Left ventricle myocardium inferior (tissue), 1 donor: Measurements from ENCODE around the gene PLPP2. TPM values are rescaled to one million over a fixed set of nuclear protein-coding genes. Genes with fewer than 3 reads are reported as not detected.
"Not testable (repeated sequence)": the region's sequence is repeated elsewhere in the genome, so short reads cannot be mapped to it uniquely, and the experiment has no call there.

Experiments used
- DNase-seq: peaks from one replicate; pipeline ENCODE4 v3.0.0-alpha.2; 2020
- H3K27ac ChIP-seq: fragments of 200-600 bp; replicated peaks from 2 replicates; pipeline ENCODE4 v1.8.0; 2021
- H3K27me3 ChIP-seq: fragments of 200-600 bp; 2 replicates; pipeline ENCODE4 v1.8.0; 2021; ENCODE audit warnings: low read depth
- H3K36me3 ChIP-seq: fragments of 200-600 bp; 2 replicates; pipeline ENCODE4 v1.8.0; 2021
- H3K4me1 ChIP-seq: fragments of 200-600 bp; 2 replicates; pipeline ENCODE4 v1.8.0; 2021
- H3K4me3 ChIP-seq: fragments of 200-600 bp; 2 replicates; pipeline ENCODE4 v1.8.0; 2021; ENCODE audit warnings: mild to moderate bottlenecking, moderate library complexity
- H3K9me3 ChIP-seq: fragments of 200-600 bp; replicated peaks from 2 replicates; pipeline ENCODE4 v1.8.0; 2021
- intact Hi-C: fragments of 100-400 bp; cut with micrococcal nuclease; formaldehyde crosslinking; loops from one replicate; pipeline ENCODE4 v1.11.0; 2022
- total RNA-seq: library from RNA; stranded (reverse); fragmentation: NEBNext Ultra II Directional; extraction: Animal tissue kit (Norgen Biotek cat#: 25700); gene quantifications from one replicate; pipeline ENCODE4 v1.2.1, GENCODE V29; 2021
- TF ChIP-seq, protein P1 (sequence below): fragments of 200-600 bp; IDR thresholded peaks from 2 replicates; pipeline ENCODE4 v1.8.0; 2021; ENCODE audit warnings: antibody characterized with exemption, mild to moderate bottlenecking, borderline replicate concordance
- donor health status: DM: no; HTN: yes; CAD: no; lungs with severe emphysema.

The PLPP2 gene
- total RNA-seq, 1 donor from 2014 or later: not detected

DNA sequence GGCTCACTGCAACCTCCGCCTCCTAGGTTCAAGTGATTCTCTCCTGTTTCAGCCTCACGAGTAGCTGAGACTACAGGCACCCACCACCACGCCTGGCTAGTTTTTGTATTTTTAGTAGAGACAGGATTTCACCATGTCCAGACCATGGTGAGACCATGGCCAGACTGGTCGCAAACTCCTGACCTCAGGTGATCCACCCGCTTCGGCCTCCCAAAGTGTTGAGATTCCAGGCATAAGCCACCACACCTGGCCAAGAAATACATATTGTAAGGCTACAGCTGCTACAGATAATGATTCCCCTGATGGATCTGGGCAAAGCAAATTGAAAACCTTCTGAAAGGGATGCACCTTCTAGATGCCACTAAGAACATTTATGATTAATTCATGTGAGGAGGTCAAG lies 17.8 kb downstream of the PLPP2 start:
- Histone ChIP-seq H3K9me3 (no peaks in the 10 kb centered on the region), H3K27me3 (peaks cover 59% of the 10 kb centered on the region), H3K27ac (no peak overlapping the region), H3K36me3 (no peaks in the 10 kb centered on the region), H3K4me1 (no peaks in the 10 kb centered on the region), H3K4me3 (no peak overlapping the region)
- no peak for DNase-seq
- intact Hi-C loops: no loop called here
- TF ChIP-seq, protein P1, sequence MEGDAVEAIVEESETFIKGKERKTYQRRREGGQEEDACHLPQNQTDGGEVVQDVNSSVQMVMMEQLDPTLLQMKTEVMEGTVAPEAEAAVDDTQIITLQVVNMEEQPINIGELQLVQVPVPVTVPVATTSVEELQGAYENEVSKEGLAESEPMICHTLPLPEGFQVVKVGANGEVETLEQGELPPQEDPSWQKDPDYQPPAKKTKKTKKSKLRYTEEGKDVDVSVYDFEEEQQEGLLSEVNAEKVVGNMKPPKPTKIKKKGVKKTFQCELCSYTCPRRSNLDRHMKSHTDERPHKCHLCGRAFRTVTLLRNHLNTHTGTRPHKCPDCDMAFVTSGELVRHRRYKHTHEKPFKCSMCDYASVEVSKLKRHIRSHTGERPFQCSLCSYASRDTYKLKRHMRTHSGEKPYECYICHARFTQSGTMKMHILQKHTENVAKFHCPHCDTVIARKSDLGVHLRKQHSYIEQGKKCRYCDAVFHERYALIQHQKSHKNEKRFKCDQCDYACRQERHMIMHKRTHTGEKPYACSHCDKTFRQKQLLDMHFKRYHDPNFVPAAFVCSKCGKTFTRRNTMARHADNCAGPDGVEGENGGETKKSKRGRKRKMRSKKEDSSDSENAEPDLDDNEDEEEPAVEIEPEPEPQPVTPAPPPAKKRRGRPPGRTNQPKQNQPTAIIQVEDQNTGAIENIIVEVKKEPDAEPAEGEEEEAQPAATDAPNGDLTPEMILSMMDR: no peak

DNA sequence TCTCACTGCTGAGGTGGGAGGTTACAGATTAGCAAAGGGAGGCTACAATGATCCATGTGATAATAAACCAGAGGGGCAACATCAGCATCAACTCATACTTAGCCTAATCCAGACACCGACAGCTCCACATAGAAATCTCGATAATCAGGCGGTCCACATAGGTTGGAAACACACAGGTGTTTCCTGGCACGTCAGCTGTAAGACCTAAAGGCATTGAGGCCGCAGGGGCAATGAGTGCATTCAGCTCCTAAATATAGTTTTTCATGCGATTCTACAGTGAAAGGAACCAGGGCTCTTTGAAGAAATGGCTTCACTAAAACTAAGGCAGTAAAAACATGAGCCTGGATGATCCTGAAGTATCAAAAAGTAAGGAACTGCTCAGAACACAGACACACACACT lies 19.3 kb downstream of the PLPP2 start:
- H3K36me3 ChIP-seq: no peaks in the 10 kb centered on the region
- no peak for DNase-seq
- TF ChIP-seq, protein P1: no peak
- H3K27me3 ChIP-seq: peaks cover 59% of the 10 kb centered on the region
- H3K27ac ChIP-seq: no peak overlapping the region
- no peaks in the 10 kb centered on the region for H3K9me3 ChIP-seq
- H3K4me3 ChIP-seq: no peak overlapping the region
- H3K4me1 ChIP-seq: peaks cover 8% of the 10 kb centered on the region
- intact Hi-C loops: no loop called here

DNA sequence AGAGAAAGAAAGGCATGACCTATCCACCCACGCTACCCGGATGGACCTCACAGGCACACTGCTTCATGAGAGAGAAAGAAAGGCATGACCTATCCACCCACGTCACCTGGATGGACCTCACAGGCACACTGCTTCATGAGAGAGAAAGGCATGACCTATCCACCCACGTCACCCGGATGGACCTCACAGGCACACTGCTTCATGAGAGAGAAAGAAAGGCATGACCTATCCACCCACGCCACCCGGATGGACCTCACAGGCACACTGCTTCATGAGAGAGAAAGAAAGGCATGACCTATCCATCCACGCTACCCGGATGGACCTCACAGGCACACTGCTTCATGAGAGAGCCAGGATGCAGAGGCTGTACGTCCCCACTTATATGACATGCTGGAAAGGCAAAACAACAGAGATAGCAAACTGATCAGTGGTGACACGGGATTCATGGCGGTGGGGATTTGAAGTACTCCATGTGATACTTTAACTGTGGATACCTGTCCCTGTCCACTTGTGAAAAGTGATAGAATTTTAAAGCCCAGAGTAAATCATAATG lies 20.4 kb downstream of the PLPP2 start:
- intact Hi-C loops, DNase-seq: not testable (repeated sequence)

DNA sequence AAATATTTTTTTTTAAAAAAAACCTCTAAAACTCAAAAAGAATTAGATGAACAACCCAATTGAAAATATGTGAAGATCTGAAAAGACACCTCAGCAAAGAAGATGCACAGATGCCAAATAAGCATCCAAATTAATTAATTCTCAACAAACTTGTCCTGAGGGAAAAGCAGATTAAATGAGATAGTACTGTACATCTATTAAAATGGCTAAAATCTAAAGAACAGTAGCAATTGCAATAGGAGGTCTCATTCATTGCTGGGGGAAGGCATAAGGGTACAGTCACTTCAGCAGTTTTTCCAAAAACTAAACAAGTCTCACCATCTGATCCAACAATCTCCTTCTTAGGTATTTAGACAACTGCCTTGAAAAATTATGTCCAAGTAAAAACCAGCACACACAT lies 22.0 kb downstream of the PLPP2 start:
- intact Hi-C loops: no loop called here
- H3K4me1 ChIP-seq: peaks cover 11% of the 10 kb centered on the region

More for the DNA sequence above, 20.4 kb downstream of the PLPP2 start:
- not testable (repeated sequence) for H3K36me3 ChIP-seq, H3K4me3 ChIP-seq, H3K9me3 ChIP-seq, H3K27ac ChIP-seq
- Histone ChIP-seq H3K4me1 (peaks cover 11% of the 10 kb centered on the region), H3K27me3 (peaks cover 59% of the 10 kb centered on the region)

DNA sequence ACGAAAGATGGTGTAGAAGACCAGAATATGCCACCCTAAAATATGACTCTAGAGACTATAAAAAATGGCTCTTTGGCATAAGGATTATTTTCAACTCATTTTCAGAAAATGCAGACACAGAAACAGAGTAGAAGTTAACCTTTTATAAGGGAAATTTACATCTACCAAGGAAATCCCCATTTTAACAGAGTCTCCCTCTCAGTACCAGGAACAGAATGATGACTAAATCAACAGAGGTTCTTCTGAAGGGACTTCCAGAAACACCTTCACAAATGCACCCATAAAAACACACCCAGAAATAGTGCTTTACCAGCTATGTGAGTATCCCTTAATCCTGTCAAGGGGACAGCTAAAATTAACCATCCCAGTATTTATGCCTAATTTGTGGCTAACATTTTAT lies 29.1 kb downstream of the PLPP2 start:
- Histone ChIP-seq H3K4me3 (no peak overlapping the region), H3K27me3 (peaks cover 81% of the 10 kb centered on the region), H3K4me1 (peaks cover 6% of the 10 kb centered on the region), H3K9me3 (no peaks in the 10 kb centered on the region), H3K27ac (no peak overlapping the region), H3K36me3 (no peaks in the 10 kb centered on the region)
- TF ChIP-seq, protein P1: no peak
- no peak for DNase-seq
- intact Hi-C loops: no loop called here

More for the DNA sequence above, 22.0 kb downstream of the PLPP2 start:
- H3K4me3 ChIP-seq: no peak overlapping the region
- peaks cover 64% of the 10 kb centered on the region for H3K27me3 ChIP-seq
- no peak overlapping the region for H3K27ac ChIP-seq
- TF ChIP-seq, protein P1: no peak
- no peaks in the 10 kb centered on the region for H3K36me3 ChIP-seq
- no peaks in the 10 kb centered on the region for H3K9me3 ChIP-seq
- no peak for DNase-seq

DNA sequence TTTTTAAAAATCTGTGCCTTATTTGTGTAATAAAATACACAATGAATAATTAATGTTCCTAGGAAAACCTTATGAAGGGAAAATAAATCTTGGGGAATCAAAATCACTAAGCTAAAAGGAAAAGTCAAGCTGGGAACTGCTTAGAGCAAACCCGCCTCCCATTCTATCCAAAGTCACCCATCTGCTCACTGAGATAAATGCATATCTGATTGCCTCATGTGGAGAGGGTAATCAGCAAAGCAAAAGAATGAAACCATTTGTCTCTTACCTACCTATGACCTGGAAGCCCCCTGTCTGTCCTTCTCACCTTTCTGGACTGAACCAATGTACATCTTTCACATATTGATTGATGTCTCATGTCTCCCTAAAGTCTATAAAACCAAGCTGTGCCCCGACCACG lies 34.4 kb downstream of the PLPP2 start:
- intact Hi-C loops, H3K27ac ChIP-seq, H3K4me3 ChIP-seq, H3K36me3 ChIP-seq, H3K4me1 ChIP-seq, H3K9me3 ChIP-seq, DNase-seq: not testable (repeated sequence)
- H3K27me3 ChIP-seq: peaks cover 57% of the 10 kb centered on the region

DNA sequence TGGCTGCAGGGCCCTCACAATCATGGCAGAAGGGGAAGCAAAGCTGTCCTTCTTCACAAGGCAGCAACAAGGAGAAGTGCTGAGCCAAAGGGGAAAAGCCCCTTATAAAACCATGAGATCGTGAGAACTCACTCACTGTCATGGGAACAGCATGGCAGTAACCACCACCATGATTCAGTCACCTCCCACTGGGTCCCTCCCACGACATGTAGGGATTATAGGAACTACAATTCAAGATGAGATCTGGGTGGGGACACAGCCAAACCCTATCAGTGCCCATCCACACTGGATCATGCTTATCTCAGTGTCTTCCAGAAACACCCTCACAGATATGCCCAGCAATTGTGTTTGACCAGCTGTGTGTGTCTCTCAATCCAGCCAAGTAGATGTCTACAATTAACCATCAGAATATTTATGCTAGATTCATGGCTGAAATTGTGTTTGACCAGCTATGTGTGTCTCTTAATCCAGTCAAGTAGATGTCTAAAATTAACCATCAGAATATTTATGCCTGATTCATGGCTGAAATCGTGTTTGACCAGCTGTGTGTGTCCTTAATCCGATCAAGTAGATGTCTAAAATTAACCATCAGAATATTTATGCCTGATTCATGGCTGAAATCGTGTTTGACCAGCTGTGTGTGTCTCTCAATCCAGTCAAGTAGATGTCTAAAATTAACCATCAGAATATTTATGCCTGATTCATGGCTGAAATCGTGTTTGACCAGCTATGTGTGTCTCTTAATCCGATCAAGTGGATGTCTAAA lies 38.6 kb downstream of the PLPP2 start:
- intact Hi-C loops, H3K9me3 ChIP-seq, H3K36me3 ChIP-seq, H3K4me3 ChIP-seq, H3K27ac ChIP-seq, DNase-seq, H3K4me1 ChIP-seq: not testable (repeated sequence)
- H3K27me3 ChIP-seq: peaks cover 38% of the 10 kb centered on the region
